Activated CD8-positive, alpha-beta memory T cell treated with anti-CD3 and anti-CD28 coated beads for 4 hours (primary cell): ENCODE results near the gene MLXIP.
"Not testable (repeated sequence)": the region's sequence is repeated elsewhere in the genome, so short reads cannot be mapped to it uniquely, and the experiment has no call there.

Source experiments
- DNase-seq, 2 donors: peaks; one replicate each; pipeline ENCODE4 v3.0.0-alpha.2; 2020; ENCODE audit warnings: low read depth in 2 of 2

MLXIP gene

GRCh38 chr12:122054842-122055520, 23.6 kb upstream of the MLXIP start:
- no peak for DNase-seq

GRCh38 chr12:122056406-122056805, 22.1 kb upstream of the MLXIP start:
- DNase-seq: not testable (repeated sequence)

DNA sequence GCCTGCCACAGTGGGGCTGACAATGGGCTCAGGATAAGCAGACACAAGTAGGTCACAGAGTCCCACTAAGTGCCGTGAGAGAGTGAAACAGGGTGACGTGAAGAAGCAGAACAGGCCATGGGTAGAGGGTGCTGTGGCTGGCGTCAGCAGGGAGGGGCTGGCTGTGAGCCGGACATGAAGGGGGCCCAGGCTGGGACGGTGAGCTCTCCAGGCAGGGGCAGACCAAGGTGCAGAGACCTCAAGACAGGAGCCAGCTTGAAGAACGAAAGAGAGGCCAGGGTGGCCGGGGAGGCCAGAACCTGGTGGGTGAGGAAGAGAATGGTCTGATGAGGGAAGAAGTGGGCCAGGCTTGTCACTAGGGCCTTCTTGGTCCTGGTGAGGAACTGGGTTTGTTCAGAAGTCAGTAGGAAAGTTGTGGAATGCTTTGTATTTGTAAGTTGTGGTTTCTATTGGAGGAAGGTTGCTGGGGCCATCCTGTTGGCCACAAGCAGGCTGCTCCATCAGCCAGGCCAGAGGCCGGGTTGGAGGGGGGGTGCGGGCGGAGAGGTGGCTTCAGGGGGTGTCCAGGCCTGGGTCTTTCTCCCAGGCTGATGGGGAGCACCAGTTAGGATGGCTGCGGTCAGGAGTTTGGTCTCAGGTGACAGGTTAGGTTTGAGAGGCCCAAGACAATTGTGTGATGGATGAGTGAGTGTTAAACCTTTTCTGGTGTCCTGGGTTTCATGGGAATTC, 21.4 kb upstream of the MLXIP start:
- no peak for DNase-seq

DNA sequence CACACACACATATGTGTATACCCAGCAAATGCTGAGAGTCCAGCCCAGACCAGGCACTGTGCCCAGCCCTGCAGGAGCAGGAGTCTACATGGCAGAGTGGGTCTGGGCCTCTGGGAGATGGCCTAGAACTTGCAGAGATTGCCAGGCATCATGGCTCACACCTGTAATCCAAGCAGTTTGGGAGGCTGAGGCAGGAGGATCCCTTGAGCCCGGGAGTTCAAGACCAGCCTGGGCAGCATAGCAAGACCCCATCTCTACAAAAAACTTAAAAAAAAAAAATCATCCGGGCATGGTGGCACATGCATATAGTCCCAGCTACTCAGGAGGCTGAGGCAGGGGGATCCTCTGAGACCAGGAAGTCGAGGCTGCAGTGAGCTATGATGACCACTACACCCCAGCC, 20.8 kb upstream of the MLXIP start:
- no peak for DNase-seq

DNA sequence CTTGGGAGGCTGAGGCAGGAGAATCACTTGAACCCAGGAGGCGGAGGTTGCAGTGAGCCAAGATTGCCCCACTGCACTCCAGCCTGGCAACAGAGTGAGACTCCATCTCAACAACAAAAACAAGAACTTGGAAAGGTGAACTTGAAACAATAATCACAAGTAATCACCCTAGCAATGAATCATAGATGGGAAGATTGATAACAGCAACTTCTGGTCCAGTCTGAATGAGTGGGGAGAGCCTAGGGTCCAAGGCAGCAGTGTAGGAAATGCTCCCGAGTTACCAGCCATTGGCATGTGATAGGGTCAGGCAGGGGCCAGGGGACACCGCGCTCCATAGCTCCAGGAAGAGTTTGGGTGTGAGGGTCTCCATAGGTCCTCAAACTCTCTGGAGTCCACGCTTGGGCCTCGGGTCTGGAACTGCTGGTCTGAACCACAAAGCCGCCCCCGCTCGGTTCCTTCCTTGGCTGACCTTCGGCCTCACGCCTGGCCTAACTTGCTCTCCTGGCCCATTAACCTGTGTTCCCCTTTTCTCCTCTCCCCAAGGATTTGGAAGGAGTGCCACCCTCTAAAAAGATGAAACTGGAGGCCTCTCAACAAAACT, 19.9 kb upstream of the MLXIP start:
- no peak for DNase-seq

- no peak for DNase-seq
These were observed 19.2 kb upstream of the MLXIP start for GRCh38 chr12:122059203-122059960.

DNA sequence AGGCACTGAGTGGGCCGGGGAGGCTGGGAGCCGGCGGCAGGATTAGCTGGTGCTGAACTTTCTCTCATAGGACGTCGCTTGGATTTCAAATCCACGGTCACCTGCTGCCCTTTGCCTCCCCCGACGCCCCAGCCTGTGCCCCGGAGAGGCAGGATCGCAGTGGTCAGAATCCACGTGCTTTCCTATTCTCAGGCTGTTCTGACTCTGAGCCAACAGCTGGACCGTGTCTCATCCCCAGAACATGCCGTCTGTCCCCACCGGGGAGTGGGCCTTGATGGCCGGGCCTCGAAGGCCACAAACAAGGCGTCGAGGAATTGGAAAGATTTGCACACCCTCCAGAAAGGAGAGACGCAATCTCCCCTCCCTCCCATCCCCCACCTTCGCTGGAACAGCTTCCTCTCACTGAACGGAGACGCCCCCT, 18.5 kb upstream of the MLXIP start:
- DNase-seq: no peak

DNA sequence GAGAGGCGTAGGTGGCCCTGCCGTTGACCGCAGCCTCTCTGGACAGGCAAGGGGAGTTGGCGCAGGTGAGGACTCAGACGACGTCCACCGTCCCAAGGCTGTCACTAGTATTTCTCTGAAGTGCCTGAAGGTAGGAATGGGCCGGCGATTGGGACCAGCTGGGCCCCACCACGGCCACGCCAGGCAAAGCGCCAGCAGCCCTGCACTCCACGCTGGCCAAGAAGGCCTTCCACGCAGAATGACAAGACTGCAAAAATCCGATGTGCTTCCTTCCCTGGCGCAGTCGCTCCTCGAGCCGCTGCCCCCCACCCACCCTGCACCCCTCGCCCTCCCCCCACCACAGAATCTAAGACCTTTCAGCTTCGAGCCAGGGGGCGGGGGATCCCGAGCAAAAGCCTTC, 17.3 kb upstream of the MLXIP start:
- DNase-seq: no peak

DNA sequence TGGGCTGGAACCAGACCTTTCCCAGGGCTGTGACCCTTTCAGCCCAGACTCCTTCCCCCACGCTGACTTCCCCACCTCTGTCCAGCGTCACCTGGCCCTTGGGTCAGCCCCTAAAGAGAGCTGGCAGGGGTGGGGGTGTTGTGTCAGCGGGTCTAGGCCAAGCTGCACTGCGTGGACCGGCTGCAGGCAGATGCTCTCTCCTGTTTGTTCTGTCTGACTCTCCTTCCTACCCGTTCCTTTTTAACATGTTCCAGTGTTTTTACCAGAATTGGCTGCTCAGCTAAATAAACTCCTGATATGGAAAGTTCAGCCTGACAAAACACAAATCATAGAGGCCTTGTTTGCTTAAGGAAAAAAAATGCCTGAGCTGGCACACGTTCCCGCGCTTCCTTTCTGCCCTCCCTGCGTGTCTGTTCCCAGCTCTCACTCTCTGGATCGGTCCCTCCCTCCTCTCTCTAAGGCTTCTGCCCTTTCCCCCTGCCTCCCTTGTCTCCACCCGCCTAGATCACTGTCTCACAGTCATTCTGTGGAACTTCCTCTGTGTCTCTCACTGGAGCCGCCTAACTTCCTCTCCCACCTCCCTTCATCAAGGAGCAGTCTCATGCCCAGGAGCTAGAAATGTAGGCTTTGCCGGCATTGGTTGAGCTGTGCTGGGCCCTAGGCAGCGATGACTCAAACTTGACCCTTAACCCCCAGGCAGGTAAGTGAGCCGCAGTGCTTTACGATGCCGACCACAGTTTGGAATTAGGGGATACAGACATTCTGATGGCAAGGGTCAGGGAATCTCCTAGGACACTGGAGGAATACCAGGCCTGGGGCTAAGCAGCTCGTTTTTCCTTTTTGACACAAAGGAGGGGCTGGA, 15.5 kb upstream of the MLXIP start:
- DNase-seq: no peak

DNA sequence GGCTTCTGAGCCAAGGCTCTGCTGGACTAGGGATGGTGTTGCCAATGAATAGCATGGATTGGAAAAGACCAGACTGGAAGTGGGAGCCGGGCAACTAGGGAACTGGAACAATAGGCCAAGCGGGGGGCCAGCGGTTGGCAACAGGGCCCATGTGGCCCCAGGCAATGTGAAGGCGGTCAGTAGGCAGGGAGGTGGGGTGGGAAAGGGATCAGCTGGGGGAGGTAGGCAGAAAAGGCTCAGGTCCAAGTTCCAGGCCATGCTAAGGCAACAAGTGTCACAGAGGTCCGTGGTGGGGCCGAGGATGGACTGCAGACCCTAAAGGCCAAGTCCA, 14.9 kb upstream of the MLXIP start:
- DNase-seq: no peak

GRCh38 chr12:122064025-122064777, 14.4 kb upstream of the MLXIP start:
- no peak for DNase-seq

GRCh38 chr12:122064780-122065588, 13.6 kb upstream of the MLXIP start:
- DNase-seq: no peak

- DNase-seq: no peak
These were observed 11.0 kb upstream of the MLXIP start for GRCh38 chr12:122067548-122067947.

DNA sequence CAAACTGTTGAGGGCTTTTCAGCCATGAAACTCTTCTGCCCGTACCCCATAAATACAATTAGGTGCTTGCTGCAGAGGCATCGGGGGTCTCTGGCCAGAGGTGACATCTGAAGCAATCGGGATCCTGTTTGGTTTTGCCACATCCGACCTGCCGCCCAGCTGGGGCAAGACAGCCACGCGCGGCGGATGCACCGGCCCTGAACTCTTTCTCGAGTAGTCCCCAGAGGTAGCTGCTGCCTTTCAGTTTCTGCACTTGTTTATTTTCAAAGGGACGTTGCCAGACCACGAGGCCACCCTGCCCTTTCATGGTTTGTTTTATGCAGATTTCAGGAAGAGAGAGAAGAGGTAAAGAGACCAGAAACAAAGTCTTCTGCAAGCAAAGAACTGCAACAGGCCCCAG, 10.6 kb upstream of the MLXIP start:
- no peak for DNase-seq

DNA sequence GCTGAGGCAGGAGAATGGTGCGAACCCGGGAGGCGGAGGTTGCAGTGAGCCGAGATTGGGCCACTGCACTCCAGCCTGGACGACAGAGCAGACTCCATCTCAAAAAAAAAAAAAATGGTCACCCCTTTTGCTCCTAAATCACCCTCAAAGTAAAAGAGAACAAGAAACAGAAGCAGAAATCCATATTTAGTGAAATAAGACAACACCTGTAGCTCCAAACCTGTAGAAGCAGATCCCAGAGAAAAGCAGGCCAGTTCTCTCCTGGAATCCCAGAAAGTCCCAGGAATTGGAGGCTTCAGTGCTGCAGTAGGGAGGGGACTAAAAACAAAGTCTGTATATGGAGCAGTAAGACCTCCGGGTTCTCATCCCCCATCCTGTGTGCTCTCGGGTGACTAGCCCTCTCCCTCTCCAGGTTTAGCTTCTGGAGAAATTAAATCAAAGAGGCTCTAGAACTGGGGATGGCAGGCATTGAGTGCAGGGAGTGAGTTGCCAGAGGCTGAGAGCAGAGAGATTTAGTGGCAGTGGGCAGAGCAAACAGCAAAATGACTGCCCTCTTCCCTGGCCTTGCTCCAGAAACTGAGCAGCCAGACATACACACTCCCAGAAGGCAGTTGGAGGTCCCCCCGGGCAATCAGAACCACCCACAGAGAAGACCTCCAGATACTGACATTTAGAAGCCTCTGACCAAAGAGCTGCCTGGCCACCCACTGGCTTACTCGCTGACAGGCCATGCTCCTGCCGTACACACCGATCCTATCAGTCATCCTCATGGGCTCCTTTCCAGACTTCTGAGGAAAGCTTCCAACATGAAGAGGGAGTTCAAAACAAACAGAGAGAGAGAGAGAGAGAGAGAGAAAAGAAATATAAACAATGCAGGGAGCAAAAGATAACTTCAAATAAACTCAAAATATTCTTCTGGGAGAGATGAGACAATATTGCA, 6.3 kb upstream of the MLXIP start:
- no peak for DNase-seq

DNA sequence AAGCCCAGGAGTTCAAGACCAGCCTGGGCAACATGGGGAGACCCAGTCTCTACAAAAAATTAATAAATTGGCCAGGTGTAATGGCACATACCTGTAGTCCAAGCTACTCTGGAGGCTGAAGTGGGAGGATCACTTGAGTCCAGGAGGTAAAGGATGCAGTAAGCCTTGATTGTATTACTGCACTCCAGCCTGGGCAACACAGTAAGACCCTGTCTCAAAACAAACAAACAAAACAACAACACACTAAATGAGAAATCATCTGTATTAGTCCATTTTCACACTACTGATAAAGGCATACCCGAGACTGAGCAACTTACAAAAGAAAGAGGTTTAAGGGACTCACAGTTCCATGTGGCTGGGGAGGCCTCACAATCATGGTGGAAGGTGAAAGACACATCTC, 4.7 kb upstream of the MLXIP start:
- no peak for DNase-seq

DNA sequence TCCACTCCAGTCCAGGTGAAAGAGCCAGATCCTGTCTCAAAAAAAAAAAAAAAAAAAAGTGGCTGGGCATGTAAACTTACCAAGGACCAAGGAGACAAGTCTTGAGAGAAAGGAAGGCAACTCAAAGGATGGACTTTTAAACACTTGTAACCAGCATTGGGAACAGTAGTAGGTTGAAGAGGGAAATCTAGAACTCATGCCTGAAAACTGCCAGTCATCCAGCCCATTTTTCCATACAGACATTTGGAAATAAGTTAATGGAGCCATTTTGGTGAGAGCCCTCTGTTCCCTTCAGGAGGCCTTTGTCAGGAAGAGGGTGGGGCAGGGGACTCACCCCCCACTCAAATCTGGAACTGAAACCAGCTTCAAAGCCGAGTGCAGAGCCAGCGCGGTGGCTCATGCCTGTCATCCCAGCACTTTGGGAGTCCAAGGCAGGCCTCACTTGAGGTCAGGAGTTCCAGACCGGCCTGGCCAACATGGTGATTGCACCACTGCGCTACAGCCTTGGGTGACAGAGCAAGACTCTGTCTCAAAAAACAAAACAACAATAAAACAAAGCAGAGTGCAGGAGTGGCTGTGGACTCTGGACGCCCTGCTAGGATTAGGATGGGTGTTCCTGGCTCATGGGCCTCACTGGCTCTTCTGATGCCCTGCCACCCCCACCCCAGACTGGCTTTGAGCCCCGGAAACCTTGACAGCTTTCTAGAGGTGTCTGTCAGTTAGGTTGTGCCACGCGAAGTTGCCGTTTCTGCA, 1.6 kb upstream of the MLXIP start:
- no peak for DNase-seq

DNA sequence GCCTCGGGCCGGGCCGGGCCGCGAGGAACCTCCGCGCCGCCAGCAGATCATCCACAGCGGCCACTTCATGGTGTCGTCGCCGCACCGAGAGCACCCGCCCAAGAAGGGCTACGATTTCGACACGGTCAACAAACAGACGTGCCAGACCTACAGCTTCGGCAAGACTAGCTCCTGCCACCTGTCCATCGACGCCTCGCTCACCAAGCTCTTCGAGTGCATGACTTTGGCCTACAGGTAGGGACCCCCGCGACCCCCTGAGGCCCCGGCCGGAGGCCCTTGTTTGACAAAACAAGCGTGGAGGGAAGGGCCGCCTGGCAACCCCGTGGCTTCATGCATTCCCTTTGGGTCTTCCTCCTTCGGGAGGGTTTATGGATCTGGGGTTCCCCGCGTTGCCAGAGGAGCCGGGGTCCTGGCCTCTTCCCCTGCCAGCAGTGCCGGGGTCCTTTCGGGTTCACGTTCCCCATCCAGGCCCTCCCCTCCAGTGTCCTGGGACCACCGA, 526 bp downstream of the MLXIP start:
- DNase-seq: no peak
